HG03196 (cell line): ENCODE data around the gene RAI14.
"Not testable (repeated sequence)": the region's sequence is repeated elsewhere in the genome, so short reads cannot be mapped to it uniquely, and the experiment has no call there.

ENCODE experiments used
- ATAC-seq: cut with Tn5 transposase; IDR thresholded peaks from one replicate; pipeline ENCODE4 v1.9.1; 2021; ENCODE audit not compliant: unreplicated experiment

Gene RAI14

GRCh38 chr5:34724741-34725140, 68.6 kb downstream of the RAI14 start:
- no peak for ATAC-seq

DNA sequence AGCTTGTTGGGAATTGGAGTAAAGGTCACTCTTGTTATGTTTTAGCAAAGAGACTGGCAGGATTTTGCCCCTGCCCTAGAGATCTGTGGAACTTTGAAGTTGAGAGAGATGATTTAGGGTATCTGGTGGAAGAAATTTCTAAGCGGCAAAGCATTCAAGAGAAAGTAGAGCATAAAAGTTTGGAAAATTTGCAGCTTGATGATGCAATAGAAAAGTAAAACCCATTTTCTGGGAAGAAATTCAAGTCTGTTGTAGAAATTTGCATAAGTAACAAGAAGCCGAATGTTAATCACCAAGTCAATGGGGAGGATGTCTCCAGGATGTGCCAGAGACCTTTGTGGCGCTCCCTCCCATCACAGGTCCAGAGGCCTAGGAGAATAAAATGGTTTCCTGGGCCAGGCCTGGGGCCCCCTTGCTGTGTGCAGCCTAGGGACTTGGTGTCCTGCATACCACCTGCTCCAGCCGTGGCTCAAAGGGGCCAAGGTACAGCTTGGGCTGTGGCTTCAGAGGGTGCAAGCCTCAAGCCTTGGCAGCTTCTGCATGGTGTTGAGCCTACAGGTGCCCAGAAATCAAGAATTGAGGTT, 71.1 kb downstream of the RAI14 start:
- not testable (repeated sequence) for ATAC-seq

DNA sequence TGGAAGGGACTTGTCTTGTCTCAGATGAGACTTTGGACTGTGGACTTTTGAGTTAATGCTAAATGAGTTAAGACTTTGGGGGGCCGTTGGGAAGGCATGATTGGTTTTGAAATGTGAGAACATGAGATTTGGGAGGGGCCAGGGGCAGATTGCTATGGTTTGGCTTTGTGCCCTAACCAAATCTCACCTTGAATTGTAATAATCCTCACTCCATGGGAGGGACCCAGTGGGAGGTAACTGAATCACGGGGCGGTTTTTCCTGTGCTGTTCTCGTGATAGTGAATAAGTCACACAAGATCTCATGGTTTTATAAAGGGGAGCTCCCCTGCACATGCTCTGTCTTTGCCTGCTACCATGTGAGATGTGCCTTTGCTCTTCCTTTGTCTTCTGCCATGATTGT, 72.1 kb downstream of the RAI14 start:
- no peak for ATAC-seq

GRCh38 chr5:34731435-34732232, 75.5 kb downstream of the RAI14 start:
- no peak for ATAC-seq

GRCh38 chr5:34734326-34734725, 78.2 kb downstream of the RAI14 start:
- ATAC-seq: no peak

GRCh38 chr5:34735491-34736426, 79.6 kb downstream of the RAI14 start:
- no peak for ATAC-seq

DNA sequence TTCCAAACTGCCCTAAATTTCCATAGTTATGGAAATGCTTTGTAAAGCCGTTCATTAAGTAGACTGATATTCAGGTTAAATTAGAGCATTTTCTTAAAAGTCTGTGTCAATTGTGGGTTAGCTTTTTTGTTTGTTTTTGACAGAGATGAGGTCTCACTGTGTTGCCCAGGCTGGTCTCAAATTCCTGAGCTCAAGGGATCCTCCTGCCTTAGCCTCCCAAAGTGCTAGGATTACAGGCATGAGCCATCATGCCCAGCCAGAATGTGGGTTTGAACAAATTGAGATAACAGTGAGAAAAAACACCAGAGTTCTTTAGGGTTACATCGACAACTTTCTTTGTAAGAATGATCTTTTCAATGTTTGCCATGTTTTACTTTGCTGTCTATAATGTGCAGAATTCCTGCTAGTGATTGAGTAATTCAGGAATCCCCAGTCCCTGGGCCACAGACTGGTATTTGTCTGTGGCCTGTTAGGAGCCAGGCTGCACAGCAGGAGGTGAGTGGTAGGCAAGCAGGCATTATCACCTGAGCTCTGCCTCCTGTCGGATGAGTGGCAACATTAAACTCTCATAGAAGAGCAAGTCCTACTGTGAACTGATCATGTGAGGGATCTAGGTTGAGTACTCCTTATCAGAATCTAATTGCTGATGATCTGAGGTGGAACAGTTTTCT, 80.5 kb downstream of the RAI14 start:
- no peak for ATAC-seq

GRCh38 chr5:34737731-34738130, 81.6 kb downstream of the RAI14 start:
- no peak for ATAC-seq

- no peak for ATAC-seq
Measured at GRCh38 chr5:34738381-34738780, 82.3 kb downstream of the RAI14 start.

GRCh38 chr5:34740389-34740806, 84.3 kb downstream of the RAI14 start:
- no peak for ATAC-seq

DNA sequence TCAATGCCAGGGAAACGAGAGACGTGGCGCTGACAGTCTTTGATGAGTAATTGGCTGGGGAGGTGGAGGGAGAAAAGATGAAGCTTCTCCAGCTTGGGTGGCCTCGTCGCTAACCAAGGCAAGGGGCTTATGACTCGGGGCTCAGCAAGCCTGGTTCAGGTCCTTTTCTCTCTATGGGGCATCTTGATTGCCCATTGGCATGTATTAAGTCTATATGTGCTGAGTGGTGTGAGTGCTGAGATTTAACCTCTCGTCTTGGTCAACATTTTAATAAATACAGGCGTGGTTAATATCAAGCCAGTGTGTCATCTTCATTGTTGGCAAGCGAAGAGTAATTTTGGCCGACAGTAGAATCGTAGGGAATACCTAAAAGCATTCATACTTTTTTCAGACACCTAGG, 85.9 kb downstream of the RAI14 start:
- no peak for ATAC-seq

DNA sequence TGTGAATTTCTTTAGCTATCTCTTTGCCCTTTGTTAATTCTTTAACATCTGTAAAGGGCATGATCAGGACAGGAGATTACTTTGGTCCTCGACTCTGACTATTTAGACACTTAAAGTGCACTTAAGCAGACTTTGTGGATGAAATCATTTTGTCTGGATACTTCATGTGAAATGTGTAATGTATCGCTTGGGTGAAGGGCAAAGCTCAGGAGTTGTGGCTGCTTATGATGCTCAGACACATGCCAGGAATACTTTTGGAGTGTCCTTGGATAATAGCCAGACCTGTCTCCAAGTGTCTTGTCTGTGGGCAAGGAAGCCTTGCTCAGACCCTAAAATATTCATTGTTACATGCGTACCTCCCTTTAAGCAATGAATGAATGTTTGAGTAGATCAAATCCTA, 87.8 kb downstream of the RAI14 start:
- no peak for ATAC-seq

DNA sequence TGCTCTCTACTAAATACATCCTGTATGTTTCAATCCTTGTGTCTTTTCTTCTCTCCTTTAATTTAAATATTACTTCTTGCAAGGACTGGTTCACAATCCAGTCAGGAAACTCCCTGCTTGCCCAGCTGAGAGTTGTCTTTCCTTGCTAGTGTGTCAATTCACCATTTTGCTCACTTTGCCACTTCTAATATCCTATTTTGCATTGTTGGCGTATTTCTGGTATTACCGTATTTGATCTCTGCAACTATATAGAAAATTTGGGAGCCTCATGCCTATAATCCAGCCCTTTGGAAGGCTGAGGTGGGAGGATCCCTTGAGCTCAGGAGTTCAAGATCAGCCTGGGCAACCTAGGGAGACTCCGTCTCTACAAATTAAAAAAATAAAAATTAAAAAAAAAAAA, 92.3 kb downstream of the RAI14 start:
- ATAC-seq: no peak

GRCh38 chr5:34749431-34749873, 93.3 kb downstream of the RAI14 start:
- no peak for ATAC-seq

DNA sequence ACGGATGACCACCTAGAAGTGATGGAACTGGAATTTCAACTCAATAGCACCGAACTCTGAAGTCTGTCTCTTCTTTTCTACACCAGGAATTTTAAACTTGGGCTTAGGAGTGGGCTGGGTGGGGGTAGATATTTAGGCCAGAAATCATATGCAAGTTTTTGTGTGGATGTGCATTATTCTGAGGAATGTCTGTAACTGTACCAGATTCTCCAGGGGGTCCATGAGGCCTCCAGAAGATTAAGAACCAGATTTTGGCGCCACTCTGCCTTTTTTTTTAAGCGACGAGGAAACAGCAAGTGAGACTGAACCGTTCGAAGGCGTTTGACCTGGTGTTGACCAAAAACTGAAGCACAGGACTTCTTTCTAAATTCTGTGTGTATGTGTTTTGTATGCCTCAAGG, 94.1 kb downstream of the RAI14 start:
- ATAC-seq: no peak

DNA sequence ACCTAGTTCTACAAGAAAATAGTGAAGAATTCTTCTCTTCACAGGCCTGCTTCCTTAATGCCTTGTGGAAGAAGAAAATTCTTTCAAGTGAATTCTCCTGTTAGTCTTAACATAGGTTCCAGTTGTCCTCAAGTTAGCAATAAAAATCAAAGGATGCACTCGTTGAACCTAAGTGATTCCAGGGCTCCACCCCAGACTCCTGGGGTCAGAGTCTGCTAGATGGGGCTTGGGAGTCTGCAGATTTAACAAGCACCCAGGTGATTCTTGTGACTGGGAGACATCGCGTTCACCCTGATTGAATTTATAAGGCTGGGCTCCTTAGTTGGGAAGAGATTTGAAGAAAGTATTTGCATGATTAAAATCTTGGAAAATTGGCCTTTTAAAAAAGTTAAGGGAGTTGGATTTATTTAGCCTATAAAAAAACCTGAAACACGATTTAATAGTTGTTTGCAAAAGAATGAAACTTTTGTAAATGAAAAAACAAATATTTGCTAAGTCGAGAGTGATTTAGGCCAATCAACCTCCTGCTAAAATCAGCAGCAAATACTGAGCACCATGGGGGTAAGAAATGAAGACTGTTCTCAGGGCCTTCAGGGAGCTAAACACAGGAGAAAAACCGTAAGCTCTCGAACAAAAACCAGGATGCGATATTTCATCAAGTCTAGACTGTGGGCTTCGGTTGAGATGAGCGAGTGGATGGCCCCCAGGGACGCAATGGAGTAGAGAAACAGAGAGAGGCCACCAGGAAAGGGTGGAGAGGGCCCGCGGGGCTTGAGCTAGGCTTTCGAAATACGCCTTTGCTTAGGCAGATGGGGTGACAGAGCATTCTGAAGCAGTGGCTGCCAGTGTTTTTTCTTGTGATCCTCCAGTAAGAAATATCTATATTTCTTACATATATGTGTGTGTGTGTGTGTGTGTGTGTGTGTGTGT, 95.9 kb downstream of the RAI14 start:
- no peak for ATAC-seq

GRCh38 chr5:34753236-34753635, 97.1 kb downstream of the RAI14 start:
- ATAC-seq: not testable (repeated sequence)

GRCh38 chr5:34755926-34756325, 99.8 kb downstream of the RAI14 start:
- no peak for ATAC-seq

DNA sequence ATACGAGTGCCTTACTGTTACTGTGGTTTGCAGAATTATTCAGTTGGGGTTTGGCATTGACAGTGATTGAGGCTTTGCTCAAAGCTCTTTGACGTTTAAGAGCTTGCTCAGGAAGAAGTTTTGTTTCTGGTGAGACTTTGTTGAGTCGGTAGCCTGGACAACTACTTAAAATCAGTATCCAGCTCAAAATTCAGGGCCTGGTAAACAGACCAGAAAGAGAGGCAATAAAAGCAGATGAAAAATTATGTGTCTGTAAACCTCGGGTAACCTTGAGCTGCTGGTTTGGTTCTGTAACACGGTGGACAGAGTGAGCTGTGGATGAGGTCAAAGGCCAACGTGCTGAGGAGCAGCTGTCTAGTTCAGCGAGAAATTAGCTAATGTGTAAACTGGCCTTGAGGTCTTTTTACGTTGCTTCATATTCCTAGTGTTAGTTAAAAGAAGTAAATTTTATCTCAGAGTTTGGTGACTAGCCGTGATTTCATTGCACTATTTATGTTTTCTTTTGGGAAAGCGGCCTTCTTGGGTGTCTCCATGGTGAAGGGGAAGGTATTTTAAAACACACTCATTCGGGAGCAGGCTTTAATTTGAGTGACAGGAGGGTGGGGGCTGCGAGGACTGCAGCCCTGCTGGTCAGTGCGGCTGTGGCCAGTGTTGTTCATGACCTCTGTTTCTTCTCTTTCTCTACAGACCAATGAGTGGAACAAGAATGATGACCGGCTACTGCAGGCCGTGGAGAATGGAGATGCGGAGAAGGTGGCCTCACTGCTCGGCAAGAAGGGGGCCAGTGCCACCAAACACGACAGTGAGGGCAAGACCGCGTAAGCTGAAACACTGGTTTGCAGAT, 100.9 kb downstream of the RAI14 start:
- ATAC-seq: no peak
